ENCODE data around the gene ATP5PD. TPM values are rescaled to one million over a fixed set of nuclear protein-coding genes. Genes with fewer than 3 reads are reported as not detected.
A peak's percentile ranks its signal among the peaks of the same experiment; 100 is the strongest.

The ATP5PD gene
- total RNA-seq, 1 donor from 2014 or later: 153 TPM

- peaks cover 6% of the 10 kb centered on the region for H3K36me3 Mint-ChIP-seq
- no peak overlapping the region for H3K27ac Mint-ChIP-seq
- H3K9me3 Mint-ChIP-seq: no peaks in the 10 kb centered on the region
- no peak overlapping the region for H3K4me3 Mint-ChIP-seq
- no peaks in the 10 kb centered on the region for H3K4me1 Mint-ChIP-seq
- no peaks in the 10 kb centered on the region for H3K27me3 Mint-ChIP-seq (ENCODE audit: low read depth)
- DNase-seq (ENCODE audit: low spot score in 2 of 2, unreplicated experiment in 2 of 2): no peak
- TF ChIP-seq CTCF (IDR thresholded peaks at IDR 0.05; ENCODE audit: unreplicated experiment): no peak
Measured at GRCh38 chr17:75003070-75003956, 43.5 kb downstream of the ATP5PD start.

- no peaks in the 10 kb centered on the region for H3K27me3 Mint-ChIP-seq (ENCODE audit: low read depth)
- TF ChIP-seq CTCF (IDR thresholded peaks at IDR 0.05; ENCODE audit: unreplicated experiment): no peak
- no peak for DNase-seq (ENCODE audit: low spot score in 2 of 2, unreplicated experiment in 2 of 2)
- no peaks in the 10 kb centered on the region for H3K9me3 Mint-ChIP-seq
- no peaks in the 10 kb centered on the region for H3K4me1 Mint-ChIP-seq
- H3K36me3 Mint-ChIP-seq: peaks cover 6% of the 10 kb centered on the region
- H3K27ac Mint-ChIP-seq: no peak overlapping the region
- H3K4me3 Mint-ChIP-seq: no peak overlapping the region
Measured at GRCh38 chr17:75001915-75002843, 44.6 kb downstream of the ATP5PD start.

GRCh38 chr17:74999523-74999922, 47.2 kb downstream of the ATP5PD start:
- no peak for TF ChIP-seq CTCF (IDR thresholded peaks at IDR 0.05; ENCODE audit: unreplicated experiment)
- H3K27ac Mint-ChIP-seq: no peak overlapping the region
- H3K4me1 Mint-ChIP-seq: peaks cover 1% of the 10 kb centered on the region
- no peaks in the 10 kb centered on the region for H3K9me3 Mint-ChIP-seq
- H3K27me3 Mint-ChIP-seq (ENCODE audit: low read depth): no peaks in the 10 kb centered on the region
- peaks cover 7% of the 10 kb centered on the region for H3K36me3 Mint-ChIP-seq
- DNase-seq (ENCODE audit: low spot score in 2 of 2, unreplicated experiment in 2 of 2): no peak
- H3K4me3 Mint-ChIP-seq: no peak overlapping the region

- Mint-ChIP-seq H3K4me1 (peaks cover 9% of the 10 kb centered on the region), H3K27me3 (ENCODE audit: low read depth) (no peaks in the 10 kb centered on the region), H3K36me3 (peaks cover 8% of the 10 kb centered on the region), H3K9me3 (no peaks in the 10 kb centered on the region), H3K4me3 (no peak overlapping the region), H3K27ac (no peak overlapping the region)
- no peak for DNase-seq (ENCODE audit: low spot score in 2 of 2, unreplicated experiment in 2 of 2)
- no peak for TF ChIP-seq CTCF (IDR thresholded peaks at IDR 0.05; ENCODE audit: unreplicated experiment)
Measured at GRCh38 chr17:74998783-74999182, 48.0 kb downstream of the ATP5PD start.

- TF ChIP-seq CTCF (IDR thresholded peaks at IDR 0.05; ENCODE audit: unreplicated experiment): no peak
- Mint-ChIP-seq H3K4me3 (no peak overlapping the region), H3K27me3 (ENCODE audit: low read depth) (no peaks in the 10 kb centered on the region), H3K27ac (peak overlapping the region; percentile 78), H3K9me3 (no peaks in the 10 kb centered on the region), H3K4me1 (peaks cover 30% of the 10 kb centered on the region), H3K36me3 (peaks cover 4% of the 10 kb centered on the region)
- no peak for DNase-seq (ENCODE audit: low spot score in 2 of 2, unreplicated experiment in 2 of 2)
Measured at GRCh38 chr17:74995847-74996246, 50.9 kb downstream of the ATP5PD start.
